ENCODE results near the gene ZNF554.

GRCh38 chr19:2850256-2850925 is 30.7 kb downstream of the ZNF554 start:
- TF ChIP-seq CTCF (conservative IDR thresholded peaks at IDR 0.05) = no peak
- no peak for TF ChIP-seq EZH2 (IDR thresholded peaks at IDR 0.05; ENCODE audit: low read depth)

Measured in PC-9 (cell line).